A673 (cell line): Measurements from ENCODE around the gene NAT14. TPM values are rescaled to one million over a fixed set of nuclear protein-coding genes. Genes with fewer than 3 reads are reported as not detected.
A peak's percentile ranks its signal among the peaks of the same experiment; 100 is the strongest.

Experiments
- BruUV-seq: library from RNA; stranded (reverse); fragments of 400-500 nt; replicated peaks from 2 replicates; lab custom pipeline; 2021; lab: Mats Ljungman, UMichigan
- CTCF ChIA-PET: fragments of 300-600 bp; sonication (Branson Sonifier 250); formaldehyde crosslinking; loops from one replicate; lab custom pipeline; 2022; ENCODE audit warnings: antibody characterized with exemption; lab: Charles Lee
- POLR2A ChIA-PET: fragments of 300-600 bp; sonication (Branson Sonifier 250); formaldehyde crosslinking; loops from one replicate; lab custom pipeline; 2022; ENCODE audit warnings: antibody characterized with exemption; ENCODE audit not compliant: low non-redundant PET; lab: Charles Lee
- DNase-seq: peaks from one replicate; pipeline ENCODE4 v3.0.0-alpha.2; 2015; ENCODE audit warnings: low spot score
- H3K27ac ChIP-seq: fragments of 200-600 bp; sonication (generic); 2 replicates; pipeline ENCODE4 v1.5.1; 2016; ENCODE audit warnings: mixed run types, low read depth, mild to moderate bottlenecking, mixed read lengths, antibody characterized with exemption, low read length; ENCODE audit not compliant: poor library complexity, severe bottlenecking
- H3K27me3 ChIP-seq: fragments of 200-600 bp; sonication (generic); replicated peaks from 2 replicates; pipeline ENCODE4 v1.6.1; 2017; ENCODE audit warnings: mixed run types, low read depth, mild to moderate bottlenecking, mixed read lengths, antibody characterized with exemption, low read length; ENCODE audit not compliant: insufficient read depth, poor library complexity
- H3K36me3 ChIP-seq: fragments of 200-600 bp; sonication (generic); 2 replicates; pipeline ENCODE4 v1.6.1; 2016; ENCODE audit warnings: mixed run types, mild to moderate bottlenecking, mixed read lengths, antibody characterized with exemption, low read length; ENCODE audit not compliant: insufficient read depth, poor library complexity, severe bottlenecking
- H3K4me1 ChIP-seq: fragments of 200-600 bp; sonication (generic); 2 replicates; pipeline ENCODE4 v1.6.1; 2017; ENCODE audit warnings: mixed run types, mild to moderate bottlenecking, mixed read lengths, antibody characterized with exemption, low read length; ENCODE audit not compliant: insufficient read depth, poor library complexity, severe bottlenecking
- H3K4me3 ChIP-seq: fragments of 200-600 bp; sonication (generic); 2 replicates; pipeline ENCODE4 v1.5.1; 2016; ENCODE audit warnings: low read depth, mixed run types, mild to moderate bottlenecking, mixed read lengths, low read length; ENCODE audit not compliant: poor library complexity, severe bottlenecking
- H3K9me3 ChIP-seq: fragments of 200-600 bp; sonication (generic); 2 replicates; pipeline ENCODE4 v1.6.1; 2016; ENCODE audit warnings: mixed run types, low read depth, mild to moderate bottlenecking, mixed read lengths, antibody characterized with exemption, low read length; ENCODE audit not compliant: poor library complexity, severe bottlenecking
- CTCF ChIP-seq: fragments of 300-800, 200-600 bp; sonication (generic); conservative IDR thresholded peaks from 2 replicates; pipeline ENCODE4 v1.5.1; 2017; ENCODE audit warnings: low read depth, mild to moderate bottlenecking, antibody characterized with exemption, low read length, moderate library complexity, mixed read lengths
- EZH2 ChIP-seq: fragments of 200-600 bp; sonication (generic); IDR thresholded peaks from 2 replicates; pipeline ENCODE4 v1.6.1; 2017; ENCODE audit warnings: borderline replicate concordance, low read depth, mild to moderate bottlenecking, mixed read lengths, antibody characterized with exemption, low read length; ENCODE audit not compliant: poor library complexity, severe bottlenecking
- intact Hi-C: fragments of 100-400 bp; cut with micrococcal nuclease; formaldehyde crosslinking; loops from one replicate; pipeline ENCODE4 v1.10.0; 2022; ENCODE audit not compliant: unreplicated experiment
- total RNA-seq: library from RNA; stranded (reverse); gene quantifications from 2 replicates; pipeline ENCODE4 v1.2.3, GENCODE V29; 2021

The NAT14 gene
- total RNA-seq, 1 experiment from 2014 or later = 55.1 TPM

- POLR2A ChIA-PET = interaction anchor here (0.5 kb wide), 2 partner anchors 29 to 400 kb away, joined by 3 read pairs; no protein-coding TSS in a partner anchor
- CTCF ChIA-PET = interaction anchor here (0.6 kb wide), 1 partner anchor 21 kb away, joined by 3 read pairs; no protein-coding TSS in a partner anchor
- peaks cover 32% of the 10 kb centered on the region for H3K4me1 ChIP-seq
- TF ChIP-seq EZH2 = no peak
- TF ChIP-seq CTCF = no peak
- H3K27ac ChIP-seq = no peak overlapping the region
- H3K27me3 ChIP-seq = no peaks in the 10 kb centered on the region
- intact Hi-C loops = no loop called here
- BruUV-seq = no TSS peak
- no peaks in the 10 kb centered on the region for H3K36me3 ChIP-seq
- DNase-seq = no peak
- no peak overlapping the region for H3K4me3 ChIP-seq
- H3K9me3 ChIP-seq = no peaks in the 10 kb centered on the region
Observed at GRCh38 chr19:55482967-55483705, 1.9 kb upstream of the NAT14 start.

GRCh38 chr19:55483706-55484592, 1.0 kb upstream of the NAT14 start:
- no peak overlapping the region for H3K27ac ChIP-seq
- CTCF ChIA-PET = interaction anchor here (0.6 kb wide), 1 partner anchor 20 kb away, joined by 3 read pairs; no protein-coding TSS in a partner anchor
- peak overlapping the region; percentile 90 for H3K4me3 ChIP-seq

More at GRCh38 chr19:55483706-55484592, 1.0 kb upstream of the NAT14 start:
- H3K9me3 ChIP-seq = no peaks in the 10 kb centered on the region
- no peak for DNase-seq
- no peaks in the 10 kb centered on the region for H3K36me3 ChIP-seq
- intact Hi-C loops = no loop called here
- H3K27me3 ChIP-seq = no peaks in the 10 kb centered on the region
- no peak for TF ChIP-seq EZH2
- no peak for TF ChIP-seq CTCF
- H3K4me1 ChIP-seq = peaks cover 32% of the 10 kb centered on the region
- no TSS peak for BruUV-seq
- POLR2A ChIA-PET = interaction anchor here (0.5 kb wide), 2 partner anchors 28 to 401 kb away, joined by 3 read pairs; no protein-coding TSS in a partner anchor
